Measurements from ENCODE around the gene MYLIP.

MYLIP gene

DNA sequence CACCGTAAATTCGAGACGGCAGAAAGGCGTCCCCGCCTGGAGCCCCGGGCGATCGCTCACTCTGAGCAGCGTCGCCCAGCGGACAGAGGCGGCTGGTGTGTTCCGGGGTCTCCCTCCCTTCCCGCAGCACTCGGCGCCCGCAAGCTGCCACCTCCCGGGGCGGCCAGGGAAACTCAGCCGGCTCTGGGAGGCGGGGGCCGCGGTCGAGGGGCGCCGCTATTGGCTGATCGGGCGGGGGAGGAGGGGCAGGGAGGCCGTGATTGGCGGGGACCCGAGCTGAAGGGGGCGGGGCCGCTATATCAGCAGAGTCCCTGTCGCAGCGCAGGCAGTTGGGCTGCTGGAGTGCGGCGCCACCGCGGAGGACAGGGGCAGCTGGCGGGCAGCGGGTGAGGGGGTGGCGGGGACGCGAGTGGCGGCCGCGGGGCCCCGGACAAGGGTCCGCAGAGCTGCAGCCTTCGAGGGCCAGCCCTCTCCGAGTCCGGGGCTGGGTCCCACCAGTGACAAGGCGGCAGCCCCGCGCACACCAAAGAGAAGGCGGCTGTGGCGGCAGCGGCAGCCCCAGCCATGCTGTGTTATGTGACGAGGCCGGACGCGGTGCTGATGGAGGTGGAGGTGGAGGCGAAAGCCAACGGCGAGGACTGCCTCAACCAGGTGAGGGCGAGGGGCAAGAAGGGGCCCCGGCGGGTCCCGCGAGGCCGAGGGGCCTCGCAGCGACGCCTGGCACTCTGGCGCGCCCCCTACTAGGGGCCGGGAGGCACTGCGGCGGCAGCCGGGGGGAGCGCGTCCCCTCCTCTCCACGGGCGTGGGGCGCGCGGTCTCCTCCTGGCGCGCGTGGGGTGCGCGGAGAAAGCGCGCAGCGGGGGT lies at the start of gene MYLIP:
TSS of gene MYLIP (plus strand) at position 328 of the 864 bp plus-strand sequence. CDS start at position 565, 237 bp downstream.
- peak; percentile 99 for DNase-seq

DNA sequence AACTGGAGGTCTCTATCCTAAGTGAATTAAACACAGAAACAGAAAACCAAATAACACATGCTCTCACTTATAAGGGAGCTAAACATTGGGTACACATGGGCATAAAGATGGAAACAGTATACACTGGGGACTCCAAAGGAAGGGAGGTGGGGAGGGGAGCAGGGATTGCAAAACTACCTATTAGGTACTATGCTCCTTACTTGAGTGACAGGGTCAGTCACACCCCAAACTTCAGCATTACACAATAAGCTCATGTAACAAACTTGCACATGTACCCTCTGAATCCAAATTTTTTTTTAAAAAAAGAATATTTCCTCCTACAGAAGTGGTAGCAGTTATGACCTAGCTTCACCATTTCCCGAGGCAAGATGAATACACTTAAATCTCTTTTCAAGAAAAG lies 49.5 kb upstream of the MYLIP start:
- DNase-seq: no peak

DNA sequence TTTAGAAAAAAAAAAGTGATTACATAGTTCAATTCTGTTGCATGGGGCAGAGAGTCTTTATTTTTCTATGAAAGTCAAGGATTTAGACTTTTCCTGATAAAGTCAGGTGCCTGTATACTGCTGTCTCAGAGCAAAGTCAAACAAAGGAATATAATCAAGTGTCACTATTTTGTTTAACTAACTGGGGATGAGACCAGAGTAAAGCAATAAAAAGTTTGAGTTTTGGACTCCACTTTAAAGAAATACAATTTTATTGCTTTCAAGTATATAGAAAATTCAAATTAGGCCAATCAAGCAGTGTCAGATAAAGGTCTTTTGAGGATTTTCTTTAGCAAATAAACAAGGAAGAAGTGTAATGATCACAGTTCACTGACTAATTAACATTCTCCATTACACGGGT lies 48.7 kb upstream of the MYLIP start:
- no peak for DNase-seq

DNA sequence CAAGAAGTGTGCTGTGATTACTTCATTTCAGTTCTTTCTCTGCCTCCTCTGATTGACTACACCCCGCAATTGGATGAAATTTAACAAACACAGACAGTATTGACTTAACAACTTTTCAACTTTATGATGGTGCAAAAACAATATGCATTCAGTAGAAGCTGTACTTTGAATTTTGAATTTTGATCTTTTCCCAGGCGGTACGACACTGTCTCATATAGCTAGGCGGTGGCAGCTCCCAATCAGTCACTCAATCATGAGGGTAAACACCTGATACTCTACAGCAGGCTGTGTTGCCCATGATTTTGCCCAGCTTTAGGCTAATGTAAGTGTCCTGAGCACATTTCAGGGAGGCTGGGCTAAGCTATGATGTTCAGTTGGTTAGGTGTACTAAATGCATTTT lies 47.6 kb upstream of the MYLIP start:
- DNase-seq: no peak

DNA sequence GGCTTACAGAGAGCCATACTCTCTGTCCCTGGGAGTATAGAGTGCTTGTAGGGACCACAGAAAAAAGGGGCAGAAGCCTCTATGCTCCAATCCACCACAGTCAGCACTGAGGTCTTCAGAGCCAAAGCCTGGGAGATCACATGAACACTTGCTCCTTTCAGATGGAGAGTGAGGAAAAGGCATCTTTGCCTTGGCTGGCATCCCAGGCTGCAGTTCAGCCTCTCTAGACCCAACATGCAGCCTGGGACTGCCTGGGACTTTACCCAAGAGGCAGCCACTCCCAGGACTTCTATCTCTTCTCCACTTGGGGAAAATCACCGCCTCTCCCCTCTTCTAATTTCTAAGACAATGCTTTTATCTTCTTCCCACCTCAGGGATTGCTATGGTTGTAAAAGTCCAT lies 46.5 kb upstream of the MYLIP start:
- DNase-seq: no peak

DNA sequence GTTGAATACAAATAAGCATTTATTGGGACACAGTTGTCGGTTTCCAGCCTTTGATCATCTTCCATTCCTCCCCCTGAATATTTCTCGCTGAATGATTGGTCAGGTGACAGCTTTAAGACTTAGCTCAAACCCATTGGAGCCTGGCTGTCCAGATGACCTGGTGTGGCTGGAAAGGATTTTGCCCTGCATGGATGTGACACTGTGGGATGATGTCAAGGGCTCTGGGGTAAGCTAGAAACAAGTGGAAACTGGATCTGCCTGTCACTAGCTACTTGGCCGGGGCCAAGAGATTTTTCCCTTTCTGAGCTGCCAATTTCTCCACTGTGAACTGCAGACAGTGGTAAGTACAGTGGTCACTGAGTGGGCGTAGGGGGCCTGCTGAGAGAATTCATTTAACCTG lies 41.9 kb upstream of the MYLIP start:
- no peak for DNase-seq

DNA sequence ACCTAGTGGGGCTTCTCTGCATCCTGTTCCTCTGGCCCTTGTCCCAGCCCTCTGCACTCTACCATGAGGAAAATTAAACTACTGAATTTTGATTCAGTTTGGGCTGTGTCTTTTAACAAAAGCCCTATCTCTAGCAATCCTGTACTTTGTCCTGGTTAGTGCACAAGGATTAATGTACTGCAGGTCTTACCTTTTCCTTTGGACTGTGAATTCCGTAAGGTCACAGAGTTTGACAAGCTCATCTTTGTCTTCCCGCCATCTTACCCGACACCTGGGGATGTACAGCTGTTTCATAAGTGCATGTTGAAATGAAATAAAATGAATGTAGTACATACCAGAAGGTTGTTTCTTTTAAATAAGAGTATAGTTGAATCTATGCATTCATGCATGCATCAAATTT lies 41.5 kb upstream of the MYLIP start:
- no peak for DNase-seq

DNA sequence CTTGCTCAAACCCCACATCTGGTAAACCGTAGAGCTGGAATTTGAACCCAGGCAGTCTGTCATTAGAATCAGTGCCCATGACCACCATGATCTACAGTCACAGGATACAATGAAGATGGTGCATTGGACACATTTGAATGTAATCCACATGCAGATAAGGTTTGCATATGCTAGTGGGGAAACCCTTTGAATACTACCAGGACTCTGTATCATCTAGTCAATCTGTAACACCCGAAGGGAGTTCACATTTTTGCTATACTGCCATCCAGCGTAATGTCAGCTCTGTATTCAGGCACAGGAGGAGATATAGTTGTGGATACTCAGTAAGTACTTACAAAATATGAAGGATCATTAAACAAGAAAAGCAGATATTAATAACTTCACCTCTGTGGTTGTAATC lies 40.5 kb upstream of the MYLIP start:
- DNase-seq: no peak

DNA sequence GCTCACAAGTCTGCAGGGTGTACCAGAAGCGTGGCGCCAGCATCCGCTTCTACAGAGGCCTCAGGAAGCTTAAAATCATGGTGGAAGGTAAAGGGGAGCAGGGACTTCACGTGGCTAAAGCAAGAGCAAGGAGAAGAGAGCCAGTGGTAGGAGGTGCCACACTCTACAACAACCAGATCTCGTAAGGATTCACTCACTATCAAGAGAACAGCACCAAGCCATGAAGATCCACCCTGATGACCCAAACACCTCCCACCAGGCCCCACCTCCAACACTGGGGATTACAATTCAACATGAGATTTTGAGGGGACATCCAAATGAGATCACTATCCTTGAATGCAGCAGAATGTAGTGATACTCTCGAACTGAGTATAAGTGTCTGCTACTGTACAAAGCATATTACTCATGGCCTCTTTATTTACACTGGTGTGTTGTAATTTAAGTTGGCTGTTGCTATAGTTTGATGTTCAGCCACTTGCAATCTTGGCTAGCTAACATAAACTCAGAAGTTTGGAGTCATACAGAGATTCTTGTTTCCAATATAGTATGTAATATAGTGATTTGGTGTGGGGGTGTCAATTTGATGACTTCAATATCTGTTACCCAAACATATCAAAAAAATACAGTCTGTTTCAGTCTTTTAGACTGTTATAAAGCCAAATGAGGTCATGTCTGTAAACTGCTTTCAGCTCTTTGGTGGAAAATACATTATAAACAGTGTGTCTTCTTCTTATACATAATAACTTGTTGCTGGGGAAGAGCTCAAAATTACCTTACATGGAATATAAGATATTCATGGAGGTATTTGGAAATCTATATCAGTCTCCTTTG lies 39.4 kb upstream of the MYLIP start:
- DNase-seq: no peak

DNA sequence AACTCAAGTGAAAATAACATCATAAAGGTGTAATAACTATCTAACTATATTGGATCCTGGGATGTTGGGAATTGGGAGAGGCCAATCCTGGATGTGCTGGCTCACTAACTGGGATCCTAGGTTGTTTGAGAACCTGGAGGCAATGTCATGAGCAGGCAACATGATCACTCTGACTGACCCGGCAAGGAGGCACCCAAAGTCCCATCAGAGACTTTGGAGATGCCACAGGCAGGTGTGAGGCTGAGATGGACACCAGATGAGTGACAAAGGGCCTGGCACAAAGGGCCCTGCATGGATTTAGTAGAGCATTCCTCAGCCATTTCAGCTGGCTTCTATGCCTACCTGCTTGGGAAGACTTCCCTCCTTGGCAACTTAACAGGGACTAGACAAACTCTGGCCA lies 38.4 kb upstream of the MYLIP start:
- no peak for DNase-seq

DNA sequence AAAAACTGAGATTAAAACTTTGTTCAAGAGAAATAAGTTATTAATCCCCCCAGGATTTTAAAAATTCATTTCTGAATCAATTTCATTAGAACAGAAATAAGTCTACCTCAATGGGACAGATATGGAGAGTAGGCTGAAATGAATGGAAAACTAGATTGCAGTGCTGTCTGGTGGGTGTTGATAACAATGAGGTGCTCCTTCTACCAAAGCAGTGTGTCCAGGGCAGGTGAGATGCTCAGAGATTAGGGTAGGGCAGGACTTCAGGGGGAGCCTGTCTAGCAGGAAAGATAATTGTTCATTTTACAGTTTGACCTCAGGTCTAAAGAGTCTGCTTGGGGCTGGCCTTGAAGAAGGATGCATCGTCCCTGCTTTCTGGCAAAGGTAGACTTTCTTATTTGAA lies 38.0 kb upstream of the MYLIP start:
- no peak for DNase-seq

DNA sequence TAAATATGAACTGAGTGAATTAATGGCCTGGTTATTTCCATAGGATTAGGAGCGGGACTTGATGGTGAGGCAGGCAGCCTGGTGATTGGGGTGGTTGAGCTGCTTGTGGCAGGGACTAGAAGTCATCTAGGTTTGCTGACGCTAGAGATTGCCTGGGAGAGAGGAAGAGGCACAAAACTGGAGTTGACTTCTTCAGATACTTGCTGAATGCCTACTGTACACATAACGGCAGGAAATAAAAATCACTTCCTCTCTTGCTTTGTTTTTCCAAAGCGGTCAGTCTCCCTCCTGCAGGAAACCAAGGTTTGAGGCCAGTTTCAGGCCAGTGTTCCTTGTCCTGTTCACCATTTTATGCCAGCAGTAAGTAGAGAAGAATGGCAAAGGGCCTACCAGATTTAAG lies 36.7 kb upstream of the MYLIP start:
- no peak for DNase-seq

DNA sequence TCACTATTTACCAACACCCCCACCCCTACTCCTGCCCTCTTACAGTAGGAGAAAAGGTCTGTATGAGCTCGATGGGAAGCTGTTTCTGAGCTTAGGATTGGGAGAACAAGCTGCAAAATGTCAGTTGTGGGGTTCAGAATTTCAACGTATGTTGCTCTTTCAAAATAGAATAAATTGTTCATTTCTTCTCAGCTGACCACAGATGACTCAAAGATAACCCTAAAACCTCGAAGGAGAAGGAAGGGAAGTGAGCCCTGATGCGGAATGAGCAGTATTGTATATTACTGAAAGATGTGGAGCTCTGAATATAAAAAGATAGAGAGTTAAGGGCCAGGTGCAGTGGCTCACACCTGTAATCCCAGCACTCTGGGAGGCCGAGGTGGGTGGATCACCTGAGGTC lies 35.9 kb upstream of the MYLIP start:
- no peak for DNase-seq

DNA sequence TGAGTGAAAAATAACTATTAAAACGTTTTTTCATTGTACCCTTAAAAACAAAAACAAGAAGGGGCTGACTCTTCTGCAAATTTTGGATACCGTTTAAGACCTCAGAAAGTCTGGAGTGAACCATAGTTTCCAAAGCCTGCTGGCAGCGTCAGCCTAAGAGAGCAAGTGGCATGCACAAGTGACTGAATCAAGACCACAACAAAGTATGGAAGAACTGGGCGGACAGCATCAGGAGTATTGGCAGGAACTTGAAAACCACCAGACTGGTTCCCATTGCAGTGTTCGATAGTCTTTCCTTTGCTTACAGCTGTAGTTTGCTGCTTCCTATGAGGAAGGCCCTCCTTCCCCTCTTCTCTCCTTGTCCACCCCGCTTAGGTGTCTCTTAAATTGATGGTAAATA lies 33.7 kb upstream of the MYLIP start:
- DNase-seq: no peak

DNA sequence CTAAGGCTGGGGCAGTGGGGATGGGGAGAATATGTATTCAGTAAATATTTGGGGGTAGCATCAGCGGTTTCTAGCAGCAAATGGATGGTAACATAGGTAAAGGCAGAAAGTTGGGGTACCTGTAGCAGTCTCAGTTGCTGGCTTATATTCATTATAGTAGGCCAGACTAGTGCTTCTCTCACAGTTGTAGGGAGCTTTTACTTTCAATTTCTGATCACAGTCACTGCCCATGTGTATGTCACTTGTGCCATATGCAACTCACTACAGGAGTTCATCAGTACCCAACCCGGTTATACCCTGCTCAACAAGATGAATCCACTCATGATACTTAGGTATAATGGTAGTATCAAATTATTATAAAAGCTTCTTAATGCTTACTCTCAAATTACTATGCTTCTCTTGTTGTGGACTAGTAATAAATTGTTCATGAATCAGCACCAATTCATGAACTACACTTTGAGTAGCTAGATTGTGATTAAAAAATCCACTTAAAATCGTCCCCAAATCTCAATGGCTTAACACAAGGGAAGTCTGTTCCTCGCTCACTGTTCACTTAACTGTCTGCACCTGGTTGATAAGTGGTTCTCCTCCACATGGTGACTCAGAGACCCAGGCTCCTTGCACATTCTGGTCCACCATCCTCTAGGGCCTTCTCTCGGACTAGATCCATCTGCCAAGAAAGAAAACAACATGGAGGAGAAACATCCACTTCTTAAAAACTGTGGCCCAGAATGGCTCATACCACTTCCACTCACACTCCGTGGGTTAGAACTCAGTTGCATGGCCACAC lies 31.3 kb upstream of the MYLIP start:
- DNase-seq: no peak

DNA sequence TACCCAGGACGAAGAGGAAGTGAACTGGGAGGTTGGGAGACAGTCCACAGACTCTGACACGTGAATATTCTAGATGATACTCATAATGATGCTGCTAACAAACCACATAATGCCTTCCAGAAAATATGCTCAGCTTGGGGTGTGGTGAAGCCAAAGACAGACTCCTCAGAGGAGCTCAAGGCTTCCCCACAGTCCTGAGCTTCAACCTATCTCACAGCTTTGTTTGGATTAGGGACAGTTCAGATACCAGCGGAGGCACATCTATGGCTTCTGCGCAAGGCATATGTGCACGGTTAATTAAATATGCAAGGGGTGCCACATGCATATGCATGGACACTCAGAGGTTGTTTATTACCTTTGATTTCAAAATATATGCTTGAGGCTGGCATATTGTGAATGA lies 30.7 kb upstream of the MYLIP start:
- no peak for DNase-seq

DNA sequence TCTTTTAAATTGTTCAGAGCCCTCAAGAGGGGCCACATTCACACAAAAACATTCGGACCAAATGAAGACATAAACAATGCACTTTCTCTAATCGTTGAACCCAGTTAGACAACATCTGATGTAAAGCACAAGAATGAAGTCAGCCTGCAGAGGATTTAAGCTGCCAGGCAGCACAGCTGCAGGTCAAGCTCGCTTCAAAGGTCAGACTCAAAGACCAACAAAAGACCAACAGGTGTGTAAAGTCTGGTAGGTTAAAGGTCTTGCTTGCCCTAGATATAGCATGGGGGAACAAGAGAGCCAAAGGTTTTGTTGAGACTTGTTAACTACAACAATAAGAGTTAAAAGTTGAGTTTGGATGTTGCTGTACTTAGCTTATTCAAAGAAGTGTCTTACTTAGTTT lies 26.7 kb upstream of the MYLIP start:
- DNase-seq: no peak

DNA sequence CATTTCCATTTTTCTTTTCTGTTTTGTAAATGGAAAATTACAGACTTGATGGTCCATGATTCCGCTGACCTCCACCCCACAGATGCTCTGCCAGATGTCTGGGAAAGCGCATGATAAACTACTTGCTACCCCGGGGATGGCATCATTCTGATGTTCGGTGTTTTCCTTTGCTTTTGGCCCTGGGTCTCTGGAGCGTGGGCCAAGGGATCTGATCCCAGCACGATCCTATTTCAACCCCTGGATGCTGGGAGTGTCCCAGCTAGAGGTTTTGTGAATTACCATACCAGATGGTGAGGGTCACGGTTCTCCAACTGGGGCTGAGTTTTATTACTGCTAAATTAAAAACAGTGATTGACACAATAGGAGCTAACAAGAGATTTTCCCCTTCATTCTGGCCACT lies 25.2 kb upstream of the MYLIP start:
- DNase-seq: no peak

DNA sequence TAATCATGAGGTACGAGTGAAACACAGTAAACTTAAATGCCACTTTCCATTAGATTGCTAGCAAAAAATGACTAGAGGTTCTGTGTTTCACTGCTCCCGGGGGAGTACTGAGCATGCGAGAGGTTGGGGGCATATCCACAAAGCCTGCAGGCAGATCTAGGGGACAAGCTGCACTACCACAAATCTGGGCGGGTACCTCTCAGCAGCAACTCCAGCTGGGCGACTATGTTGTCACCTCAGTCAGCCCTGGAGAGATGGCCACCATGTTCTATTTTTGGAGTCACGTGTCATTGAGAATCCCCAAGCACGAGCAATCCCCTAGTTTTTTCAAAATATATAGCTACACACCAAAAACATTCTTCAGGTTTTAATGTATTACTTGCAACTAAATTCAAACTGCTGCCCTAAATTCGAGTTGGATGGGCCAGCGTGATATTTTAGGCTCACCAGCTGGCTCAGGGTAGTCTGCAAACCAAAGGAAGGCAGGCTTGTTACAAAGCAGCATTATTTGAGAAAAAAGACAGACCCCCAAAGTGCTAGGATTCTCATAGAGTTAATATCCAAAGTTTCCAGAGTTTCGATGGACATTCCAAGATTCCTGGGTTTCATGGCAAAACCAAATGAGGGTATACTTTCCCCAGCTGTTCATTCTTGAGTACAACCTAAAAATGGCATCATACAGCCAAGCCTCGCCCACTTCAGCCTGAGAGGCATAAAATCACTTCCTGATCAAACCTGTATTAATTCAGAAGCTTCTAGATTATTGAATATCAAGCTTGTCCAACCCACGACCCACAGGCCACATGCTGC lies 24.1 kb upstream of the MYLIP start:
- DNase-seq: no peak

DNA sequence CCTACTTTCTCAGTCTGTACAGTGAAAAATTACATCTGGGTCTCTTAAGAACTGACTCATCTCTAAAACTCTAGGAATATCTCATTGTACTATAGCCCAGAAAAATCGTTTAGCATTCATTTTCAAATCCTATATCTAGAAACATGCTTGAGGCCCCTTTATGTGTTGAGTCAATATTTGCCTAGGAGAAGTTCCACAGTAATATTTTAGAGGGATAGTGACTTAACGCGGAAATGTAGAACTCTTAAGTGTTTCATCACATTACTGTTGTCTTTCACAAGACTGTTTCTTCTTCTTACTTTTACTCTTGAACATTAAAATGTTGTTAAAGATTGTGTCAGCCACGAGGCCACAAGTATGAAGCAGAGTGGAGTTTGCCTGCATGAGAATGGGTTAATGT lies 23.0 kb upstream of the MYLIP start:
- DNase-seq: no peak

DNA sequence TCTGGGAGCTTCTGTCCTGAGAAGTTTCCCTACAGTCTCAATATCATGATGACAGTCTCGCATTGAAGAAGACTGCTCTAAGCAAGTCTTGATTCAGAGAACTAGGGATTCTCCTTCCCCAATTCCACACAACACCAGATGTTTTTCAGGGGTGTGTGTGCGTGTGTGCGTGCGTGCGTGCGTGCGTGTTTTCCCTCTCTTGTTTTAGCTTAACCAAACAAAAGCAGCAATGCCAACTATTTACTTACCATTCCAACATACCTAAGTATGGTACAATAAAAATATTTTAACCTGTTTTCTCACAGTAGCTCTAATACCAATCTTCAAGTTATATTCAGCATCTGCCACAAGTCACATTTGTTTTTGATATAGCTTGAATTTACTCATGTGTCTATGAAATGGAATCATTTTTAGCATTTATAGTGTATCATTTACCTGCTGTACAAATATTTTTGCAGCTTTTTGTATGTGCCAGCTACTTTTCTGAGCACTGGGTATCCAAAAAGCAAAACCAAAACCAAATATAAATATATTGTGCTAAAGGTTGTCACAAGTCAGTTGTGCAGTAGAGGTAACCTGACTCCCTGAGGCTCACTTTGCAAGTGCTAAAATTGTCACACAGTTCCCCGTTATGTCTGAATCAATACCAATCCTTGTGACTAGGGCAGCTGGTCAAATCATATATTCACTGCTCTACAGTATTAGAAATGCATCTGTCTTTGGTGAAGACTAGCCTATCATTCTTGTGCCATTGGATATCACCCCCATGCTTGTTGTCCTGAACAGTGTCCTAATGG lies 21.7 kb upstream of the MYLIP start:
- no peak for DNase-seq

DNA sequence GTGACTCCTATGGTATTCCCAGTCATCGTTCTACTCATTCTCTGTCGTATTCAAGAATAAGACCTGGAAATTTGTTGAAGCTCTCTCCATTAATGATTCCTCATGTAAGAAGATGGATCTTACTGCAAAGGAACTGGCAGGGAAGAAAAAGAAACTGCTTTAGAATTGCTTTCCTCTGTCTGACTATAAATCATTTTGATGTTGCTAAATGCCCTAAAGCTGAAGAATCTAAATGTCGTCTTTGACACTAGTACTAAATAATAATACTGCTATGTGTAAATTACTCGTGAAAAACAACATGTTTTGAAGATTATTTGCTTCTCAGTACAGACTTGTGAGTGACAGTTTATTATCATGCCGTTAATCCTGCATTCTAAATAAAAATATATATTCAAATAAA lies 20.5 kb upstream of the MYLIP start:
- no peak for DNase-seq

Measured in activated effector memory CD4-positive, alpha-beta T cell treated with anti-CD3 and anti-CD28 coated beads, Interleukin-2, amount 50 U/mL, for 16 hours (primary cell).